Measurements from ENCODE around the gene VANGL1. TPM values are rescaled to one million over a fixed set of nuclear protein-coding genes. Genes with fewer than 3 reads are reported as not detected.

Gene VANGL1
- total RNA-seq, 1 donor from 2014 or later, result 13.8 TPM

GRCh38 chr1:115685029-115685705, 43.4 kb downstream of the VANGL1 start:
- peaks cover 1% of the 10 kb centered on the region for H3K4me1 Mint-ChIP-seq (ENCODE audit: low read depth, unreplicated experiment)
- H3K4me3 Mint-ChIP-seq (ENCODE audit: unreplicated experiment), result no peak overlapping the region
- no peak for FAIRE-seq
- H3K4me3 ChIP-seq (ENCODE audit: insufficient read depth, low read depth, low read length), result no peak overlapping the region
- no peaks in the 10 kb centered on the region for H3K4me1 ChIP-seq (ENCODE audit: insufficient read depth, low read length)
- H3K27me3 Mint-ChIP-seq (ENCODE audit: low read depth, unreplicated experiment), result no peaks in the 10 kb centered on the region
- H2AFZ ChIP-seq (ENCODE audit: low read depth, low read length), result no peak overlapping the region
- peaks cover 30% of the 10 kb centered on the region for H3K36me3 ChIP-seq (ENCODE audit: insufficient read depth, low read length)
- no peak for DNase-seq (ENCODE audit: low read depth)
- no peaks in the 10 kb centered on the region for H3K79me2 ChIP-seq (ENCODE audit: insufficient read depth, low read length)
- H3K36me3 Mint-ChIP-seq (ENCODE audit: low read depth, unreplicated experiment), result peaks cover 12% of the 10 kb centered on the region
- H3K9ac ChIP-seq (ENCODE audit: low read length), result no peak overlapping the region
- H3K27me3 ChIP-seq (ENCODE audit: insufficient read depth, low read length), result no peaks in the 10 kb centered on the region
- peaks cover 8% of the 10 kb centered on the region for H4K20me1 ChIP-seq (ENCODE audit: insufficient read depth, low read length)
- TF ChIP-seq, protein P1, sequence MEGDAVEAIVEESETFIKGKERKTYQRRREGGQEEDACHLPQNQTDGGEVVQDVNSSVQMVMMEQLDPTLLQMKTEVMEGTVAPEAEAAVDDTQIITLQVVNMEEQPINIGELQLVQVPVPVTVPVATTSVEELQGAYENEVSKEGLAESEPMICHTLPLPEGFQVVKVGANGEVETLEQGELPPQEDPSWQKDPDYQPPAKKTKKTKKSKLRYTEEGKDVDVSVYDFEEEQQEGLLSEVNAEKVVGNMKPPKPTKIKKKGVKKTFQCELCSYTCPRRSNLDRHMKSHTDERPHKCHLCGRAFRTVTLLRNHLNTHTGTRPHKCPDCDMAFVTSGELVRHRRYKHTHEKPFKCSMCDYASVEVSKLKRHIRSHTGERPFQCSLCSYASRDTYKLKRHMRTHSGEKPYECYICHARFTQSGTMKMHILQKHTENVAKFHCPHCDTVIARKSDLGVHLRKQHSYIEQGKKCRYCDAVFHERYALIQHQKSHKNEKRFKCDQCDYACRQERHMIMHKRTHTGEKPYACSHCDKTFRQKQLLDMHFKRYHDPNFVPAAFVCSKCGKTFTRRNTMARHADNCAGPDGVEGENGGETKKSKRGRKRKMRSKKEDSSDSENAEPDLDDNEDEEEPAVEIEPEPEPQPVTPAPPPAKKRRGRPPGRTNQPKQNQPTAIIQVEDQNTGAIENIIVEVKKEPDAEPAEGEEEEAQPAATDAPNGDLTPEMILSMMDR (IDR thresholded peaks at IDR 0.05; ENCODE audit: insufficient read depth, low read depth, low read length), result no peak
- TF ChIP-seq EZH2 (IDR thresholded peaks at IDR 0.05; ENCODE audit: insufficient read depth, low read length), result no peak
- H3K9me3 ChIP-seq (ENCODE audit: insufficient read depth, low read depth, low read length), result no peaks in the 10 kb centered on the region
- H3K27ac Mint-ChIP-seq (ENCODE audit: unreplicated experiment), result no peak overlapping the region
- H3K27ac ChIP-seq (ENCODE audit: low read depth, low read length), result no peak overlapping the region
- H3K9me3 Mint-ChIP-seq (ENCODE audit: unreplicated experiment), result peaks cover 2% of the 10 kb centered on the region
- no peak overlapping the region for H3K4me2 ChIP-seq (ENCODE audit: low read length)

DNA sequence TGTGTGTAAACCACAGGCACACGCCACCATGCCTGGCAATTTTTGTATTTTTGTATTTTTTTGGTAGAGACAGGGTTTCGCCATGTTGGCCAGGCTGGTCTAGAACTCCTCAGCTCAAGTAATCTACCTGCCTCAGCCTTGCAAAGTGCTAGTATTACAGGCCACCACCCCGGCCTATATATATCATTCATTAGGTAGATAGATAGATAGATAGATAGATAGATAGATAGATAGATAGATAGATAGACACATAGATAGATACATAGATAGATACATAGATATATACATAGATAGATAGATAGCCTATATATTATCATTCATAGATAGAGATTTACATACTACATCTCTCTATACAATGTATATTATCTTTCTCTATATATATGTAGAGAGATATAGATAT, 46.0 kb downstream of the VANGL1 start:
- H3K27me3 Mint-ChIP-seq (ENCODE audit: low read depth, unreplicated experiment), result no peaks in the 10 kb centered on the region
- H3K27ac ChIP-seq (ENCODE audit: low read depth, low read length), result no peak overlapping the region
- no peak overlapping the region for H3K4me3 ChIP-seq (ENCODE audit: insufficient read depth, low read depth, low read length)
- no peaks in the 10 kb centered on the region for H3K4me1 ChIP-seq (ENCODE audit: insufficient read depth, low read length)
- no peak for DNase-seq (ENCODE audit: low read depth)
- H3K4me3 Mint-ChIP-seq (ENCODE audit: unreplicated experiment), result no peak overlapping the region
- peaks cover 20% of the 10 kb centered on the region for H3K36me3 Mint-ChIP-seq (ENCODE audit: low read depth, unreplicated experiment)
- peaks cover 1% of the 10 kb centered on the region for H3K4me1 Mint-ChIP-seq (ENCODE audit: low read depth, unreplicated experiment)
- TF ChIP-seq, protein P1 (IDR thresholded peaks at IDR 0.05; ENCODE audit: insufficient read depth, low read depth, low read length), result no peak
- no peak for TF ChIP-seq EZH2 (IDR thresholded peaks at IDR 0.05; ENCODE audit: insufficient read depth, low read length)
- no peaks in the 10 kb centered on the region for H3K79me2 ChIP-seq (ENCODE audit: insufficient read depth, low read length)
- H2AFZ ChIP-seq (ENCODE audit: low read depth, low read length), result no peak overlapping the region
- H3K27ac Mint-ChIP-seq (ENCODE audit: unreplicated experiment), result no peak overlapping the region
- H3K9me3 ChIP-seq (ENCODE audit: insufficient read depth, low read depth, low read length), result no peaks in the 10 kb centered on the region
- no peak overlapping the region for H3K4me2 ChIP-seq (ENCODE audit: low read length)
- H4K20me1 ChIP-seq (ENCODE audit: insufficient read depth, low read length), result peaks cover 4% of the 10 kb centered on the region
- FAIRE-seq, result no peak
- H3K27me3 ChIP-seq (ENCODE audit: insufficient read depth, low read length), result no peaks in the 10 kb centered on the region
- H3K36me3 ChIP-seq (ENCODE audit: insufficient read depth, low read length), result peaks cover 37% of the 10 kb centered on the region
- H3K9me3 Mint-ChIP-seq (ENCODE audit: unreplicated experiment), result no peaks in the 10 kb centered on the region
- no peak overlapping the region for H3K9ac ChIP-seq (ENCODE audit: low read length)

DNA sequence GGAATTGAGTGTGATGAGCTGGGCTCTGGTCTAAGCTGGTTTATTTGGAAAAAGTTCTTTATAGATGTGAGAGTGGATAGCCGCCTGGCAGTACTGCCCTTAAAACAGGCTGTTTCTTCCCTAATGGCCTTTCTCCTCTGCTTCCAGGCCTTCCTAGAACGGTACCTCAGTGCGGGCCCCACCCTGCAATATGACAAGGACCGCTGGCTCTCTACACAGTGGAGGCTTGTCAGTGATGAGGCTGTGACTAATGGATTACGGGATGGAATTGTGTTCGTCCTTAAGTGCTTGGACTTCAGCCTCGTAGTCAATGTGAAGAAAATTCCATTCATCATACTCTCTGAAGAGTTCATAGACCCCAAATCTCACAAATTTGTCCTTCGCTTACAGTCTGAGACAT, 49.2 kb downstream of the VANGL1 start:
- H3K36me3 ChIP-seq (ENCODE audit: insufficient read depth, low read length), result peaks cover 19% of the 10 kb centered on the region
- no peaks in the 10 kb centered on the region for H3K27me3 ChIP-seq (ENCODE audit: insufficient read depth, low read length)
- no peaks in the 10 kb centered on the region for H3K4me1 ChIP-seq (ENCODE audit: insufficient read depth, low read length)
- Mint-ChIP-seq H3K4me3 (ENCODE audit: unreplicated experiment) (no peak overlapping the region), H3K27ac (ENCODE audit: unreplicated experiment) (no peak overlapping the region), H3K27me3 (ENCODE audit: low read depth, unreplicated experiment) (no peaks in the 10 kb centered on the region), H3K4me1 (ENCODE audit: low read depth, unreplicated experiment) (no peaks in the 10 kb centered on the region), H3K36me3 (ENCODE audit: low read depth, unreplicated experiment) (peaks cover 13% of the 10 kb centered on the region), H3K9me3 (ENCODE audit: unreplicated experiment) (no peaks in the 10 kb centered on the region)
- DNase-seq (ENCODE audit: low read depth) (no peak), FAIRE-seq (no peak)
- H3K4me2 ChIP-seq (ENCODE audit: low read length), result no peak overlapping the region
- H4K20me1 ChIP-seq (ENCODE audit: insufficient read depth, low read length), result no peaks in the 10 kb centered on the region
- no peak for TF ChIP-seq EZH2 (IDR thresholded peaks at IDR 0.05; ENCODE audit: insufficient read depth, low read length)
- TF ChIP-seq, protein P1 (IDR thresholded peaks at IDR 0.05; ENCODE audit: insufficient read depth, low read depth, low read length), result no peak
- H2AFZ ChIP-seq (ENCODE audit: low read depth, low read length), result no peak overlapping the region
- no peak overlapping the region for H3K27ac ChIP-seq (ENCODE audit: low read depth, low read length)
- no peaks in the 10 kb centered on the region for H3K9me3 ChIP-seq (ENCODE audit: insufficient read depth, low read depth, low read length)
- no peaks in the 10 kb centered on the region for H3K79me2 ChIP-seq (ENCODE audit: insufficient read depth, low read length)
- H3K9ac ChIP-seq (ENCODE audit: low read length), result no peak overlapping the region
- no peak overlapping the region for H3K4me3 ChIP-seq (ENCODE audit: insufficient read depth, low read depth, low read length)
